ENCODE results near the gene PEDS1. TPM values are rescaled to one million over a fixed set of nuclear protein-coding genes. Genes with fewer than 3 reads are reported as not detected.
A peak's percentile ranks its signal among the peaks of the same experiment; 100 is the strongest.
"Not testable (repeated sequence)": the region's sequence is repeated elsewhere in the genome, so short reads cannot be mapped to it uniquely, and the experiment has no call there.

The PEDS1 gene
- total RNA-seq, 1 donor from 2014 or later, result 31.1 TPM

DNA sequence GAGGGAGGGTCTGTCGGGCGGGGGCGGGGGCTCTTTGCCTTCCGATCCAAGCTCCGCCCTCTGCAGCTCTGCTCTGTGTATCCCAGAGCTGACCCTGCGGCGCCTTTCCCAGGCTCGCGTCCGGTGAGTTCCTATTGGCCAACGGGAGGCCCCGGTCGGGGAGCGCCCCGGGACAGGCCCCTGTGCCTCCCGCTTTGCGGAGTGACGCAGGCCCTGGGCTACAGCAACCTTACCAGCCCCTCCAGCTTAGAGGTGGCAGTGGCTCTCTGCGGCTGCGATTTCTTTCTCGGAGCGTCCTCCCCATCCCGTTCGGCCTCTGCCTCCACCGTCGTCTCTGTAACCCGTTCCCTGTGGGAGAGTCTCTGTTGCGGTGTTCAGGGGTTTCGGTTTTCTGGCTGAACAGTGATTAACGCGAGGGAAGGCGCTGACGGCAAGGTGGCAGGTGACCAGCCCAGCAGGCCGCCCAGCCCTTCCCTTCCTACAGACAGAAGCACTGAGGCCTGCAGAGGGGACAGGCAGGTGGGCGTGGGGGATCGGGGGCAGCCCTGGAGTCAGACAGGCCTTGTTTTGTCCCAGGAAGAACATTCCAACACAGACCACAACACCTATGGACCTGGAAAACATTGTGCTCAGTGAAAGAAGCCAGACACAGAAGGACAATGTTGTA, 19.0 kb upstream of the PEDS1 start:
- ATAC-seq (peak; percentile 95), DNase-seq (peak; percentile 94)
- intact Hi-C loops (cut with micrococcal nuclease), result no loop called here

DNA sequence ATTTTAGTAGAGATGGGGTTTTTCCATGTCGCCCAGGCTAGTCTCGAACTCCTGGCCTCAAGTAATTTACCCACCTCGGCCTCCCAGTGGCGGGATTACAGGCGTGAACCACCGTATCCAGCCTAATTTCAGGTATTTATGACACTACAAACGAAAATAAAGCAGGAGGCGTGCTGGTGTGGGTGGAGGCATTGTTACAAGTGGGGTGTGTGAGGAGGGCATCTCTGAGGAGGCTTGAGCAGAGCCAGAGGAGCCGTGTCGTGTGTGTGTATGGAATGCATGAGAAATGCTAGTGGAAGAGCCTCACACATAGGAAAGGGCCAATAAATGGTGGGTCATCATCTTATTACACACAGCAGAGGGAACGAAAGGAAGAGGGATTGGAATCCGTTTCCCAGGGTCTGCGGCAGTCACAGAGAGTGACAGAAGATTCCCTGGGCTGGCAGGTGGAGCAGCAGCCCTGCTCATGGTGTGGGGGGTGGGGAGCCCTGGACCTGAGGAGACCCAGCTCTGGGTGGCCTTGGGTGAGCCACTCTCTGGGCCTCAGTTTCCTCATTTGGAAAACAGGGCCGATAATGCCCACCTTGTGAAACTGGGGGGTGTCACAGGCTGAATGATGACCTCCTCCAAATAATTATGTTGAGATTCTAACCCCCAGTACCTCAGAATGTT, 17.2 kb upstream of the PEDS1 start:
- ATAC-seq, result no peak
- intact Hi-C loops (cut with micrococcal nuclease), result no loop called here
- no peak for DNase-seq

DNA sequence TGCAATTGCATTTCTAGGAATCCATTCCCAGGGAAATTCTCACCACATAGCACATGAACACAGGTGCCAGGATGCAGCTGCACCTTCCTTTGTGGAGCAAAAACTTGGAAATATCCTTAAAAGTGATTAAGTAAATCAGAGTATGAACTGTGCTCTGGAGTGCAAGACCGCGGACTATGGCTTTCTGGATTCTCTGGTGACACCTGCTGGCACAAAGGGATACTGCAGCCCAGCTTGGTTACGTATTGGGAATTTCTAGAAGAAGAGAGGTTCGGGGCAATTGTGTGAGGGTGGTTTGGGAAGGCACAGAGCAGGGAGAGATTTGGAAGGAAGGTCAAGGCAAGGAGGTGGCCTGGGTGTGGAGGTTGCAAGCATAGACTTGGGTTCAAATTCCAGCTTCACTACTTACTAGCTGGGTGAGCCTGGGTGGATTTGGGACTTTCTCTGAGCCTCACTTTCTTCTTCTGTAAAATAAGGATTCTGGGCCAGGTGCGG, 15.9 kb upstream of the PEDS1 start:
- peak; percentile 7 for ATAC-seq
- intact Hi-C loops (cut with micrococcal nuclease), result loop anchor here (5.0 kb wide), 1 partner anchor 47 kb away; no protein-coding TSS in a partner anchor
- peak; percentile 82 for DNase-seq

DNA sequence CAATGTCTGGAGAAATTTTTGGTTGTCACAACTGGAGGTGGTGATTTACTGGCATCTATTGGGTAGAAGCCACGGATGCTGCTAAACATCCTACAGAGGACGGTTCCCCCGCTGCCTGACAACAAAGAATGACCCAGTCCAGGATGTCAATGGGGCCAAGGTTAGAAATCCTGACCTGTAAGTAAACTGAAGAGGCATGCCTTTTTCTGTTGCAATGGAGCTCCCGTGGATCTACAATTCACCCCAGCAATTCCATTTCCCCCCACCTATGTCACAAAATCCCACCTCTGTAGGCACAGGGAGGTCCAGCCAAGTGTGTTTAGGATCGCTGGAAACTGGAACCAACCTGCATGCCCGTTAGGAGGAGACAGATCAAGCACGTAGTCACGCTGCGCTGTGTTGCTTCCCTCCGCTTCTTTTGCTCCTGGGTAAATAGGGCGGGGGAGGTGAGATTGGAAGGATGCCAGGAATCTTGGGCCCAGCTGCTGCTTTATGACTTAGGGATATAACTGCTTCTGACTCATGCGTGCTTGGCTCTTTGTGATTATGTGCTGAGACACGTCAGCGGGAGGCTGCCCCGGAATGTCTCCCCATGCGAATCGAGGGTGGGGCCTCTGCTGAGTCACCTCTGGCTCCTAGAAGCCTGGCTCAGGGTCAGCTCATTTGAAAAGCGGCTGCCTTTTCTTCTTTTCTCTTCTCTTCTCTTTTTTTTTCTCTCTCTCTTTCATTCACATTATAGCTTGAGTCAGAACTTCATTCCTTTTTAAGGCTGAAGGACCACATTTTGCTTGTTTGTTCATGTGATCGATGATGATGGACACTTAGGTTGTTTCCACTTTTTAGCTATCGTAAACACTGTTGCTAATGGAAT, 12.4 kb upstream of the PEDS1 start:
- ATAC-seq, result peak; percentile 94
- DNase-seq, result peak; percentile 95
- intact Hi-C loops (cut with micrococcal nuclease), result loop anchor here (5.0 kb wide), 1 partner anchor 44 kb away; no protein-coding TSS in a partner anchor

DNA sequence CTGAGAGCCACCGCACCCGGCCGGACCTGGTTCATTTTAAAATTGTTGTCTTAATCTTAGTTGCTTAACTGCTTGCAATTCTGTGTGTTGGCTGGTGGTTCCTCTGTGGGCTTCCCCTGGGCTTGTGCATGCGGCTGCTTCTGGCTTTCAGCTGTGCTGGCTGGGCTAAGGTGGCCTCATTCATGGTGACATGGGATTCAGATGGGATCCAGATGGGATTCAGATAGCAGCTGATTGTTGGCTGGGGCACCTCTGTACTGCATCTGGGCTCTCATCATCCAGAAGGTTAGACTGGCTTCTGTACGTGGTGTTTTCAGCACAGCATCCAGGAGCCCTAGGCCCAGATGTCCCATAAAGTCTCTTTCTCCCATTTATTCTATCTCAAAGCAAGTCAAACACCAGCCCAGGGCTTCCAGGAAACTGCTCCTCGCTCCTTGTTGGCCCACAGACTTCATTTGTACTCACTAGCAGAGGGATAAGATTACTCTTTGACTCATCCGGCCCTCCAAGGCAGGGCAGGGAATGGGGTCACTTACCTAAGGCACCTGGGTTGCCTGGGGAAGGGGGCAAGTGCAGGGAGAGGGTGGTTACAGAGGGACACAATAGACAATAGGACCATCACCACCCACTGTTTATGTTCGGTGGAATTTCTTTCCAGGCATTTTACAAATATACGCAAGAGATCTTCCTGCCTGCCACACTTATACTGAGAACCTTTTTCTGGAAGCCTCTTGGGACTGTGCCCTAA, 10.2 kb upstream of the PEDS1 start:
- intact Hi-C loops (cut with micrococcal nuclease), result no loop called here
- peak; percentile 72 for DNase-seq

DNA sequence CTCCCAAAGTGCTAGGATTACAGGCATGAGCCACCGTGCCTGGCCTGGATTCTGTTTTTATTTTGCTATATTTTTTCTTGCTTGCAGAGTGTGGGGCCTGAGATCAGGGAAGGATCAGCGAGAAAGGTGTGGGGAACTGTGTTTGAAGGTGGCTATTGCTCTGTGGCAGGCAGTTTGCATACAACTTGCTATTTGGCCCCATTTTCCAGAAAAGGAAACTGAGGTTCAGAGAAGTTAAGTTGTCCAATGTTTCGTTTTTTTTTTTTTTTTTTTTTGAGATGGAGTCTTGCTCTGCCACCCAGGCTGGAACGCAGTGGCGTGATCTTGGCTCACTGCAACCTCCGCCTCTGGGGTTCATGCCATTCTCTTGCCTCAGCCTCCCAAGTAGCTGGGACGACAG, 8.0 kb upstream of the PEDS1 start:
- intact Hi-C loops (cut with micrococcal nuclease); ATAC-seq; DNase-seq: not testable (repeated sequence)

More for the DNA sequence above, 10.2 kb upstream of the PEDS1 start:
- ATAC-seq, result peak; percentile 65

DNA sequence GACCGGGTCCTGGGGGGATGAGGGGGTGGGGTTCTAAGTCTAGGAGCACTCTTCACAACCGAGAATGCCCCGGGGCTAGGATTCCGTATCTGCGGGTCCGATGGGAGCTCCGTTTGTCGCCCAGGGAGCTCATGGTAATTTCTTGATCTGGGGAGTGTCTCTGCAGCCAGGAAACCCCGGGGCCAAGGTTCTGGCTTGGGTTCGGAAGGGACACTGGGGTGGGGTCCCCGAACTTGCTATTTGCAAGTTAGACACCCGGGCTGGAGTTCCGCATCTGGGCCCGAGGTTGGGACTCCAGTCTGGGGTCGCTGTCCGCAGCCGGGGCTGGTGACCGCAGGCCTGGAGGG, 397 bp downstream of the PEDS1 start:
- no peak for ATAC-seq

DNA sequence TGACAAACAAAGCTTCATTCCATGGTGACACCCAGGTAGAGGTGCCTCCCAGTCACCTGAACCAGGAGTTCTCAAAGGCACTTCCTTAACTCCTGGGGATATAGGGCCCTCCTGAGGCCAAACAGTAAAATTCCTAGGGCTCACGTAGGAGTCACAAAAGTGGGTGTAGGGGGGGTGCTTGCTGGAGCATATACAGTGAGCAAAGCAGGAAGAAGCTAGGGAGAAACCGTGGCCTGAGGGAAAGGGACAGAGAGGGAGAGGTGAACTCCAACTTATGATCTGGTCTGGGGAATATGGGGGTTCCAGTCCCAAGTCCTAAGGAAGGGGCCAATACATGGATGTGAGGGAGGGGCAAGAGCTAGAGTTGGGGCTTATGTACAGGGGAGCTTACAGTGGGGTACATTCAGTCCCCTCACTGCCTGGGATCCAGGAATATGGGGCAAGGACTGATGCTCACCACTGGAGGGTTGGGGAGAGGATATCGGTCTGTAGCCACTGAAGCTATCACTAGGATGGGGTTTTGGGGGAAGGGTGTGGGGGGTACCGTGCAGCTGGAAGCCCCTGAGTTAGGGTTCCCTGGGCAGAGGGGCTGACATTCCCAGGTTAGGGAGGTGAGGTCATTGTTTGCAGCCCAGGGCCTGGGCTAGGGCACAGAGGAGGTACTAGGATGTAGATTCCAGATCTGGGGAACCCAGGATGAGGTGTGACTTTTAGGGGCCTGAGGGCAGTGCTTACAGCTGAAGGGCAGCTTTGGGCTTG, 950 bp downstream of the PEDS1 start:
- no peak for ATAC-seq
- no peak for DNase-seq
- intact Hi-C loops (cut with micrococcal nuclease), result no loop called here

More for the DNA sequence above, 397 bp downstream of the PEDS1 start:
- no peak for DNase-seq
- intact Hi-C loops (cut with micrococcal nuclease), result no loop called here

DNA sequence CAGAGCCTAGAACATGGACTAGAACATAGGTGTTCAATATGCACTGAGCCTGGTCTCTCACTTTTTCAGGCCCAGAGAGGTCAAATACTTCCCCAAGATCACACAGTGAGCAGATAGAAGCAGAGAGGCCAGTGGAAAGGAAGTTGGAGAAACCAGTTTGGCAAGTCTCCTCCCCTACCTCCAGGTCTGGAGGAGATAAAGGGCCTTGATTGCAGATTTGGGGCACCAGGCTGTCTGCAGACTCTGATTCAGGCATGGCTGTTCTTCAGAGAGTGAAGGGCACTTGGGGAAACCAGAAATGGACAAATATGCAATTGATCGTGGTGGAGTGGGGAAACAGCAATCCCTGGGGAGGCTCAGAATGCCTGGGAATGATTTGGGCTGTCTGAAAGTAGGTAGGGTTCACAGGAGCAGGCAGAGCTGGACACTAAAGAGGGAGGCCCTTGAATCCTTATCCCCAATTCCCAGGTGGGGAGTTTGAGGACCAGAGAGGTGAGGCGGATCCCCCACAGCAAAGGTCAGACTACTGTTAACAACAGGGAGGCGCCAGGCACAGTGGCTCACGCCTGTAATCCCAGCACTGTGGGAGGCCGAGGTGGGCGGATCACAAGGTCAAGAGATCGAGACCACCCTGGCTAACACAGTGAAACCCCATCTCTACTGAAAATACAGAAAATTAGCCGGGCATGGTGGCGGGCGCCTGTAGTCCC, 2.3 kb downstream of the PEDS1 start:
- DNase-seq (no peak), ATAC-seq (no peak)
- intact Hi-C loops (cut with micrococcal nuclease), result no loop called here

DNA sequence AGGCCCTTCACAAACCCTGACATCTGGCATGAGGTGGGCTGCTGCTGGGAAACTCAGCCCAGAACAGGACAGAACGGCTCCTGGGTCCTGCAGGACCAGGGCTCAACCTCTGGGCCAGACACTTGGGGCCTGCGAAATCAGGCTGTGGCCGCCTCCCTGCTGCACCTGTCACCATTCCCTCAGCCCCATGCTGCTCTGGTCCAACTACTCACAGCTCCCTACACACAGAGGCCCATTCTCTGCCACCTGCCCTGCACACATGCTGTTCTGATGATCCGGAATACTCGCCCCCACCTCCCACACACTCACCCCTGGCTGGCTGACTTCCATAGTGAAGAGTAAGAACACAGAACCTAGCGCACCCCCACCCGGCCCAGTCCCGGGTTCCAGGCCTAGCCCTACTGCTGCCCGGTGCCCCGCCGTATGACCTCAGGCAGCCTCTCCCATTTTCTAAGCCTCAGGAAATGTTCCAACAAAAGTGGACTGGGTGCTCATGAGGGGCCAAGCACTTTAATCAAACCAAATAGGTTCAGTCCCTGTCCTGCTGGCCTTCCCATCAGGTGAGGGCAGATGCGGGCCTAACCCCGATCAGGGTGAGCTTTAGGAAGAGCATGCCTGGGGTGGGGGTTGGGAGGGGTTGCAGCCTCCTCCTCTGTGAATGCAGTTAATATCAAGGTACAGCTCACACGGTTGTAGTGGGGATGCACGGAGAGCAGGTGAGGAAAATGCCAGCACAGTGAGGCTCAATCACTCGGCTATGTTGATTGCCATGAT, 3.9 kb downstream of the PEDS1 start:
- intact Hi-C loops (cut with micrococcal nuclease), result no loop called here
- no peak for ATAC-seq
- DNase-seq, result no peak

DNA sequence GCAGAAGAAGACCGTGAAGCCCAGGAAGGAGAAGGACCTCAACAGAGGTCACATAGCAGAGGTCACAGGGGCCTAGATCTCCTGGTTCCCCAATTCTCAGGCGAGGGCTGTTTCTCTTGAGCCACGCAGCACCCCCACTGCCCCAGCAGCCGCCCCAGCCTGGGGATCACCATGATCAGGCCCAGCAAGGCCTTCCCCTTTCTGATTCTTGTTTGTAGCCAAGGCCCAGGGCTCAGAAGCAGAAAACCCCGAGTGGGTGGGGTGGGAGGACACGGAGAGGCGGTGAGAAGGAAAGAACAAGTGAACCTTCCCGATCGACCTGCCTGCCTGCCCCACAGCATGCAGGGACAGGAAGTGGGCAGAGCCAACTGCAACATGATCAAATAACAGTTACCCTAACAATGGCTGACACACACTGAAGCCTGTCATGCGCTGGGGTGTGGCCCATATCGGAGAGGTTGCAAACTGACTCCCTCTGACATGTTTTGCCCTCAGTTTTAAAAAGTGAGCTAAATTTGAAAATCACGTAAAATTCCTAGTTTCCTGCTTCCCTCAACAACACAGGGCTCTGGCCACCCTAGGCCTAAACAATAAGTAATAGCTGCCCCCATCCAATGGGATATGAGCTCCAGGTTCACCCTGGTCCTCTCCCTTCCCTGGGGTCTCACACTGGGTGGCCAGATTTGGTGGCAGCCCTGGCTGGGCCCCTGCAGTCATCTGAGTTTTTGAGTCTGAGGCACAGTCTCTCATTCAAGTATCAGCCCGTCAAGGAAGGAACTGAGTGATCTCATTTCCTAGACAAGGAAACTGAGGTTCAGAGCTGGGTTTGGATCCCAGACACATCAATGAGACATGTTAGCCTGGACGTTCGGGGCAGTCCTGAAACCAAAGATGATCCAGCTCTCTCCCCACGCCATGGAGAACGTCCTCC, 6.5 kb downstream of the PEDS1 start:
- ATAC-seq (peak; percentile 38), DNase-seq (peak; percentile 41)
- intact Hi-C loops (cut with micrococcal nuclease), result no loop called here

DNA sequence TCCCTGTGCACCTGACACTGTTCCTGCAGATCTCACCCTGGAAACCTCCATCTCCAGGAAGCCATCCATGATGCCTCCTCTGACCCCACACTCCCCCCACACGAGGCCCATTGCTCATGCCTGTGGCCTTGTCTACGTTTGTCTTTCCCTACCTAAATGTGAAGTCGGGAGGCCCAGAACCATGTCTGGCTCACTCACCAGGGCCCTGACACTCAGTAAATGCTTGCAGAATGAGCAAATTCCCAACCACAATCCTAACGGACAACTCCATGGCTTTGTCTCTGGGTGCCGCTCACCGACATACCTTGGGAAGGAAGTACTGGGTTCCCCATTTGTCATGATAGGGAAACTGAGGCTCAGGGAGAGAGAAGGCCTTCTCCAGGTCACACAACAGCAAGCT, 7.3 kb downstream of the PEDS1 start:
- ATAC-seq (no peak), DNase-seq (no peak)

DNA sequence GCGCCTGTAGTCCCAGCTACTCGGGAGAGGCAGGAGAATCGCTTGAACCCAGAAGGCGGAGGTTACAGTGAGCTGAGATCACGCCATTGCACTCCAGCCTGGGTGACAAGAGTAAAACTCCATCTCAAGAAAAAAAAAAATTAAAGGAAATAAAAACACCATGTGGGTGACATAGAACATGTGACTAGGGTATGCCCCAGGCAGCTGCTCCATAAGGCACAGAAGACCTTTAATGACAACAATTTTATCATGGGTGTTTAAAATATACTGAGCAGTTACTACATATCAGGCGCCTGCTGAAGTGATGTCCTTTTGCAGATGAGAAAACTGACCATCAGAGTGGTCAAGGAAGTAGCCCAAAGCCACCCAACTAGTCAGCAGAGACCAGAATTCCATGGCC, 8.0 kb downstream of the PEDS1 start:
- DNase-seq (no peak), ATAC-seq (no peak)
- intact Hi-C loops (cut with micrococcal nuclease), result no loop called here

More for the DNA sequence above, 7.3 kb downstream of the PEDS1 start:
- intact Hi-C loops (cut with micrococcal nuclease), result no loop called here

DNA sequence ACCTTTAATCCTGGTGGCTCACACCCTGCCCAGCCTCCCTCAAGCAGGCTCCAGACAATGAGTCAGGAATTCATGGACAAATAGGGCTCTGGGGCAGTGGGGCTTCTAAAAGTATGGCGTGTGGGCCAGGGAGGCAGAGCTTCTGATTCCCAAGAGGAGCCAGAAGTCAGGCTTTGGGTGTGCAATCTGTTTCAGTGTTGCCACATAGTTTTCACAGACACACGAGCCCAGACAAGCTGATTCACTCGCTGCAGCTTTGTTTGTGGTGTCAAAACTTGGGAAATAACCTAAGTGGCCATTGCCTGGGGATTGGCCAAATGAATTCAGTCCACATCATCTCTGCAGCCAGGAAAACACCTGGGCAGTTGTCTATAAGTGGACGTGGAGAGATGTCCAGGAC, 9.2 kb downstream of the PEDS1 start:
- DNase-seq (peak; percentile 47), ATAC-seq (peak; percentile 65)
- intact Hi-C loops (cut with micrococcal nuclease), result no loop called here

DNA sequence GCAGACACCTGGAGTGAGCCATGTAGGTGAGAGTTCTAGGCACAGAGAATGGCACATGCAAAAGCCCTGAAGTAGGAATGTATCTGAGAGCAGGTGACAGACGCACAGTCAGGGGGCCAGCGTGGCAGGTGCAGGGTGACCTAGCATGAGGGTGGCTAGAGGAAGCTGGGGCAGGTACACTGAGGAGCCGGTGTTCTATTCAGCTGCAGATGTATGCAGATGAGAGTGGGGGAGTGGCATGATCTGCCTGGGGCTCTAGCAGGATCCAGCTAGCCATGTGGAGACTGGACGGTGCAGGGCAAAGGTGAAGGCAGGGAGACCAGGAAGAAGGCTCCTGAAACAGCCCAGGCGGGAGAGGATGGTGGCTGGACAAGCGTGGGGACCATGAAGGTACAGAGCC, 10.7 kb downstream of the PEDS1 start:
- no peak for ATAC-seq
- intact Hi-C loops (cut with micrococcal nuclease), result no loop called here

More for the DNA sequence above, 10.7 kb downstream of the PEDS1 start:
- DNase-seq, result no peak
